Activated CD4-positive, alpha-beta T cell treated with anti-CD3 and anti-CD28 coated beads for 36 hours (primary cell): Measurements from ENCODE around the gene CLEC16A. TPM values are rescaled to one million over a fixed set of nuclear protein-coding genes. Genes with fewer than 3 reads are reported as not detected.
A peak's percentile ranks its signal among the peaks of the same experiment; 100 is the strongest.

Source experiments
- ATAC-seq: fragments of 200-7000 bp; cut with Tn5 transposase; one replicate; pipeline ENCODE4 v1.10.0; 2021; ENCODE audit warnings: mild to moderate bottlenecking, moderate library complexity
- CTCF ChIA-PET: fragments of 350-600 bp; sonication (Branson Sonifier 250); formaldehyde crosslinking; loops from one replicate; lab custom pipeline; 2021; ENCODE audit warnings: antibody characterized with exemption; lab: Charles Lee
- POLR2A ChIA-PET: fragments of 350-600 bp; sonication (Branson Sonifier 250); formaldehyde crosslinking; loops from one replicate; lab custom pipeline; 2021; ENCODE audit warnings: antibody characterized with exemption, inconsistent platforms; lab: Charles Lee
- DNase-seq: peaks from one replicate; pipeline ENCODE4 v3.0.0-alpha.2; 2020
- H3K27ac Mint-ChIP-seq: one replicate; pipeline ENCODE4 v1.8.0; 2021; ENCODE audit warnings: mixed read lengths
- H3K27me3 Mint-ChIP-seq: one replicate; pipeline ENCODE4 v1.8.0; 2021; ENCODE audit warnings: mixed read lengths
- H3K36me3 Mint-ChIP-seq: one replicate; pipeline ENCODE4 v1.8.0; 2021; ENCODE audit warnings: low read depth, mixed read lengths
- H3K4me1 Mint-ChIP-seq: one replicate; pipeline ENCODE4 v1.8.0; 2021; ENCODE audit warnings: mixed read lengths
- H3K4me3 Mint-ChIP-seq: one replicate; pipeline ENCODE4 v1.8.0; 2021; ENCODE audit warnings: mild to moderate bottlenecking, moderate library complexity, mixed read lengths
- H3K9me3 Mint-ChIP-seq: one replicate; pipeline ENCODE4 v1.8.0; 2021; ENCODE audit warnings: low read depth, mixed read lengths
- intact Hi-C, 2 experiments: fragments of 100-400 bp; cut with DNase I in 1 of 2; cut with micrococcal nuclease in 1 of 2; formaldehyde crosslinking; loops; one replicate each; pipeline versions ENCODE4 v1.14.2 to v1.15.1; 2022 to 2024; cut with DNase I, micrococcal nuclease
- total RNA-seq, 2 experiments: library from RNA; stranded (reverse); gene quantifications; one replicate each; pipeline ENCODE4 v1.2.3, GENCODE V29; 2021

The CLEC16A gene
- total RNA-seq, 2 experiments from 2014 or later: 23.5 to 25.4 TPM

DNA sequence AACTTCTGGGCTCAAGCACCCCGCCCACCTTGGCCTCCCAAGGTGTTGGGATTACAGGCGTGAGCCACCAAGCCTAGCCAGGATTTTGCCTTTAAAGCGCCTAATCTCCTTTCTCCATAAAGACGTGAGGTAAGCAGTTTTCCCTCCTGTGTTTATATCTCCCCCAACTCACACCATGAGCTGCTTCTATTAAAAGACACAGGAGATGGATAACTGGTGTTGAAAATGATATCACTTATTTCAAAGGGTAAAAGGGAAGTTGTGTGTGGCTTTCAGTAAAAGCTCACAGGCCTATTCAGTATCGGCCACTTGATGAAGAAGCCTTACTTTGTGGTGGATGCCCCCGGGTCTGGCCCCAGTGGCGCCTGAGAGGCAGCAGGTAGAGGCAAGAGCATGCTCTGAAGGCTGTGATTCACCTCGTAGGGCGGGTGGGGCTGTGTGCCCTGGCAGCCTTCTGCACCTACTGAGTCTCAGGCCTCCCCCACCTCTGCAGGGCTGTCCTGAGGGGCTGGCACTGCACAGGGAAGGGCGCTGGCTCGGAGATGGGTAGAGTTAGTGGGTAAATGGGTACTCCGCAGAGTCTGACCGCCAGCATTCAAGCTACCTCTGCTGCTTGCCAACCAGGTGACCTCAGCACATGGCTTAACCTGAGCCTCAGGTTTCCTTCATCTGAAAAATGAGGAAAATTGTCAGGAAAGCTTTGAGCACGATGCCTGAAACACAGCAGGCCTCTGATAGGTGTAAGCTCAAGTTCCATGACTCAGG, 146.8 kb downstream of the CLEC16A start:
- intact Hi-C loops: loop anchor here (5.0 to 10.0 kb wide), 5 partner anchors 266 to 1521 kb away; partner anchors contain the start of genes LITAF (in 1 of the 2) and NUBP1 (in 1 of the 2)
- peaks cover 87% of the 10 kb centered on the region for H3K4me1 Mint-ChIP-seq
- H3K4me3 Mint-ChIP-seq: no peak overlapping the region
- no peaks in the 10 kb centered on the region for H3K9me3 Mint-ChIP-seq
- ChIA-PET CTCF (interaction anchor here (0.7 to 1.2 kb wide), 12 partner anchors 12 to 167 kb away, joined by 3 to 6 read pairs (median 4); no protein-coding TSS in a partner anchor), POLR2A (interaction anchor here (1.0 to 1.7 kb wide), 4 partner anchors 12 to 133 kb away, joined by 4 to 7 read pairs (median 6); no protein-coding TSS in a partner anchor)
- H3K27ac Mint-ChIP-seq: peak overlapping the region; percentile 99
- peak; percentile 80 for DNase-seq
- peak; percentile 30 for ATAC-seq
- H3K27me3 Mint-ChIP-seq: no peaks in the 10 kb centered on the region
- peaks cover 16% of the 10 kb centered on the region for H3K36me3 Mint-ChIP-seq

DNA sequence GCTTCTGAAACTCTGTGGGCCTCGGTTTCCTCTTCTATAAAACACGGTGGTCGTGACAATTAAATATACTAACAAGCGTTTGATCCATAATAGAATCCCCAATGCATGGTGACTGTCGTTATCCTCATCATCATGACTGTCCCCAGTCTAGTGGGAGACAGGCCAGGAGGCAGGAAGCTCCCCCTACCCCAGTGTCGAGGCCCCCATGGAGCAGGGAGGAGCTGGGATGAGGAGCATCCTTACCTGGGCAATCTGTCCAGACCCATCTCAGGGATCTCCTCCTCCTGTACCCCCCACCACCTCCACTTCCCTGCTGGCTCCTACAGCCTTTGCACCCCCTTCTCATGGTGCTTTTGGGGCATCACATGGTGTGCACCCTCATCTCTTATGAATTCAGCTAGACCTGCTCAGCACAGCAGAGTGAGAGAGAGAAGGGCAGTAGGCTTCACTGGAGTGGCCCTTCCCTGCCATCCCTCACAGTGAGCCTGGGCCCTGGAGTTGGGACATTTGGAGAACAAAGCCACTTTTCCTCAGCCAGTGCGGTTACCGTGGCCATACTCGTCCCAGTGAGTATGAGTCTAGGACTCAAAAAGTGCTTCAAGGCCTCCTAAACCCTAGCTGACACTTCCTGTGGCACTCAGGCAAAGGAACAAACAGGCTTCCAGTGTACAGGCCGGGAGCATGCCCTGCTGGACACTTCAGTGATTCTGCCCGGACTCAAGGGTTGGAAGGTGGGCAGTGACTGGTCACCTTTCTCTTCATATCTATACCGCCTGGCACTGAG, 148.6 kb downstream of the CLEC16A start:
- no peaks in the 10 kb centered on the region for H3K27me3 Mint-ChIP-seq
- peak overlapping the region; percentile 99 for H3K27ac Mint-ChIP-seq
- ChIA-PET POLR2A (interaction anchor here (0.6 to 2.6 kb wide), 4 partner anchors 12 to 41 kb away, joined by 3 to 15 read pairs (median 12); no protein-coding TSS in a partner anchor), CTCF (interaction anchor here (1.1 to 2.1 kb wide), 5 partner anchors 17 to 139 kb away, joined by 3 to 7 read pairs (median 4); no protein-coding TSS in a partner anchor)
- no peaks in the 10 kb centered on the region for H3K9me3 Mint-ChIP-seq
- peak overlapping the region; percentile 29 for H3K4me3 Mint-ChIP-seq
- DNase-seq: no peak
- ATAC-seq: no peak
- peaks cover 93% of the 10 kb centered on the region for H3K4me1 Mint-ChIP-seq
- H3K36me3 Mint-ChIP-seq: peaks cover 21% of the 10 kb centered on the region
- intact Hi-C loops: loop anchor here (5.0 to 10.0 kb wide), 5 partner anchors 264 to 1519 kb away; partner anchors contain the start of genes LITAF (in 1 of the 2) and NUBP1 (in 1 of the 2)

DNA sequence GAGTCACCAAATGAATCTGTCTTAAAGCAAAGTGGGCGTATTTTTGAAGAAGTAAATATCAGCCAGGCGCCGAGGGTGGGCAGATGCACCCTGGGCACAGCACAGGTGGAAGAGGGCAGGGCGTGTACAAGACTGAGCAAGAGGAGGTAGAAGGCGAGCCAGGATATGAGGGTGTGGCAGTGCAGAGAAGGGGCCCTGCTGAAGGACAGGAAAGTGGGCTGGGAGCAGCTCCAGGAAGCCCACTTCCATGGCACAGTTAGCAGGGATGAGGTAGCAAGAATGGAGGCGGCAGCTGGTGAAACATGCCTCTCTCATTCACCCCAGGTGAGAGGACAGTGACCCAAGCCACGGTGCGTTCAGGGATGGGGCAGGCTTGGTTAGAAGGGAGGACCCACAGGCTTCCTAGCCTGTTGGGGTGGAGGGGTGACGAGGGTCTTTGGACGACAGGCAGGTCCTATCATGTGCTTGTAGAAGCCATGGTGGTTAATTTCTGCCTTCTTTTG, 149.3 kb downstream of the CLEC16A start:
- H3K27me3 Mint-ChIP-seq: no peaks in the 10 kb centered on the region
- intact Hi-C loops: loop anchor here (1.0 to 10.0 kb wide), 17 partner anchors 17 to 1519 kb away; partner anchors contain the start of genes LITAF (in 1 of the 2) and NUBP1 (in 1 of the 2)
- peaks cover 88% of the 10 kb centered on the region for H3K4me1 Mint-ChIP-seq
- peak overlapping the region; percentile 99 for H3K27ac Mint-ChIP-seq
- CTCF ChIA-PET: interaction anchor here (1.0 to 2.8 kb wide), 13 partner anchors 11 to 261 kb away, joined by 3 to 18 read pairs (median 6); partner anchors contain the start of genes SOCS1 and TNP2
- H3K9me3 Mint-ChIP-seq: no peaks in the 10 kb centered on the region
- H3K4me3 Mint-ChIP-seq: peak overlapping the region; percentile 53
- H3K36me3 Mint-ChIP-seq: peaks cover 22% of the 10 kb centered on the region
- DNase-seq (peak; percentile 55), ATAC-seq (peak; percentile 6)
- POLR2A ChIA-PET: interaction anchor here (0.5 to 2.6 kb wide), 8 partner anchors 11 to 278 kb away, joined by 3 to 26 read pairs (median 8); partner anchors contain the start of gene SOCS1

DNA sequence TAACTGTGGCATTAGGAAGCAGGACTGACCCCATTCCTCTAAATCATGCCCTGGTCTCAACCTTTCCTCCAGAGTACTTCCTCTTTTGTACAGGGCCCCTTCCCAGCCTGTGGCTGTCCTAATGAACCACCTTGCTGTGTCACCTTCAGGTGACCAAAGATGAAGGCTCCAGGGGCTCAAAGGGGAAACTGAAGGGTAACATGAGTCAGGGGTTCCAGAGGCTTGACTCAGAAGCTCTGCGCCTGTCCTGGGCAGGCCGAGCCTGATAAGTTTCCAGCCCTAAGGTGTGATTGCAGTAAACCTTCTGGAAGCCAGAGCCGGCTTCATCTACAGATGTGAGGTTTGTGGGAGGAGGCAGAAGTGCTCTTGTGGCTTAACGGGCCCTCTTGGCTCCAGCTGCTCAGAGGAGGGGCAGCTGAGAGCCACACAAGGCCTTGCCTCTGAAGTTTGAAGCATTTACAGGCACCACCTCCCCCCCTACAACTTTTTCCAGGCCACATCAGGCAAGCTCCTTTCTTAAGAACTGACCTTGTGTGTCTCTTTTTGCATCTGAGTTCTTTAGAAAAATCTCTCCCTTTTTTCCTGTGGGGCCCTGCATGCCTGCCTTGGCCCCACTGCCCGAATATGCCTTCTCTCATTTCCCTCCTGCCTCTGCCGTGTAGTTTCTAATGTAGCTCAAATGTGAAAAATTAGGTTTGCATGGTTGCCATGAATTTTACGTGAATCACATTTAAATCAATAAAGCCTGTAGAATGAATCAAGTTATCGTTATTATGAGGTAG, 149.9 kb downstream of the CLEC16A start:
- H3K4me1 Mint-ChIP-seq: peaks cover 86% of the 10 kb centered on the region
- intact Hi-C loops: loop anchor here (1.0 to 10.0 kb wide), 17 partner anchors 18 to 1518 kb away; partner anchors contain the start of genes LITAF (in 1 of the 2) and NUBP1 (in 1 of the 2)
- peaks cover 23% of the 10 kb centered on the region for H3K36me3 Mint-ChIP-seq
- peak overlapping the region; percentile 99 for H3K27ac Mint-ChIP-seq
- DNase-seq (peak; percentile 87), ATAC-seq (peak; percentile 77)
- peak overlapping the region; percentile 53 for H3K4me3 Mint-ChIP-seq
- ChIA-PET CTCF (interaction anchor here (0.6 to 2.8 kb wide), 21 partner anchors 10 to 260 kb away, joined by 3 to 18 read pairs (median 4); partner anchors contain the start of genes SOCS1 and TNP2), POLR2A (interaction anchor here (0.5 to 2.6 kb wide), 16 partner anchors 11 to 820 kb away, joined by 3 to 32 read pairs (median 6); partner anchors contain the start of gene SOCS1)
- no peaks in the 10 kb centered on the region for H3K27me3 Mint-ChIP-seq
- no peaks in the 10 kb centered on the region for H3K9me3 Mint-ChIP-seq

DNA sequence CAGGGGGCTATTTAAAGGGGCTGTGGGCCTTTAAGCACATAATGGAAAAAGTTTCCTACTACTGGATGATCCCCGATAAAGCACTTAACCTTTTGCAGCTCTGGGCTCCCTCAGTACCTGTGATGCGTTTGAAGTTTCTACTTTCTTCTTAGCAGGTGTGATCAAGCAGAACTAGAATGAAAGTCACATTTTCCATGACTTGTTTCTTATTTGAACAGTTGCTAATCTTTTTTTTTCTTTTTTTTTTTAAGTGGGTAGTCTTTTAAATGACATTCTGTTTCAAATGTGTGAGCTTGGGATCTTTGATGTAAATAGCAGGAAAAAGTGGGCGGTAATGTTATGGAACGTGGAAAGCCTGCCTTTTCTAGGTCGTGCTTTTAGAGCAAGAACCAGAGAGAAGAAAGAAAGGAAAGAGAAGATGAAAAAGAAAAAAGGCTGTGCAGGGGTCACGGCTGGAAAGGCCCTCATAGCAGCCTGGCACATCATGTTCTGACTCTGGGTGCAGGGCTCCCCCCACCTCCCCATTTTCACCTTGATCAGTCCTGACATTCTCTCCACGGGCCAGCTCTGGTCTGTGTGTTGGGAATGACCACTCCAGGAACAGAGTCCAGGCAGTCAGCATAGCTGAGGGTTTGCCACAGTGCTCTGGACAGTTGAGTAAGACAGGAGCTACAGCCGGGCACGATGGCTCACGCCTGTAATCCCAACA, 150.6 kb downstream of the CLEC16A start:
- H3K27ac Mint-ChIP-seq: peak overlapping the region; percentile 99
- POLR2A ChIA-PET: interaction anchor here (0.6 to 2.6 kb wide), 19 partner anchors 10 to 819 kb away, joined by 3 to 32 read pairs (median 5); partner anchors contain the start of gene SOCS1
- H3K4me3 Mint-ChIP-seq: peak overlapping the region; percentile 53
- ATAC-seq (peak; percentile 53), DNase-seq (peak; percentile 63)
- peaks cover 19% of the 10 kb centered on the region for H3K36me3 Mint-ChIP-seq
- intact Hi-C loops: loop anchor here (1.0 to 10.0 kb wide), 18 partner anchors 19 to 1517 kb away; partner anchors contain the start of genes LITAF (in 1 of the 2) and NUBP1 (in 1 of the 2)
- no peaks in the 10 kb centered on the region for H3K9me3 Mint-ChIP-seq
- CTCF ChIA-PET: interaction anchor here (0.6 to 2.8 kb wide), 22 partner anchors 10 to 259 kb away, joined by 3 to 18 read pairs (median 4); partner anchors contain the start of gene SOCS1
- no peaks in the 10 kb centered on the region for H3K27me3 Mint-ChIP-seq
- H3K4me1 Mint-ChIP-seq: peaks cover 89% of the 10 kb centered on the region

DNA sequence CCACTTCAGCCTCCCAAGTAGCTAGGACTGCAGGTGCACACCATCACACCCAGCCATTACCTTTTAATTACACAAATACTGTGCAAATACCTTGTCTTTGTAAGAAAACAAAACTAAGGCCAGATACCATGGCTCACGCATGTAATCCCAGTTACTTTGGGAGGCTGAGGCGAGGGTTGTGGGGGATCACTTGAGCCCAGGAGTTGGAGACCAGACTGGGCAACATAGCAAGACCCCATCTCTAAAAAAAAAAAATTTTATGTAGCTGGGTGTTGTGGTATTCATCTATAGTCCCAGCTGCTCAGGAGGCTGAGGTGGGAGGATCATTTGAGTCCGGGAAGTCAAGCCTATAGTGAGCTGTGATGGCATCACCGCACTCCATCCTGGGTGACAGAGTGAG, 151.6 kb downstream of the CLEC16A start:
- no peaks in the 10 kb centered on the region for H3K9me3 Mint-ChIP-seq
- H3K4me1 Mint-ChIP-seq: peaks cover 93% of the 10 kb centered on the region
- intact Hi-C loops: loop anchor here (1.0 to 10.0 kb wide), 5 partner anchors 18 to 1439 kb away; no protein-coding TSS in a partner anchor
- no peak overlapping the region for H3K4me3 Mint-ChIP-seq
- no peaks in the 10 kb centered on the region for H3K27me3 Mint-ChIP-seq
- peak overlapping the region; percentile 99 for H3K27ac Mint-ChIP-seq
- DNase-seq: no peak
- ATAC-seq: no peak
- ChIA-PET POLR2A (interaction anchor here (0.6 to 2.6 kb wide), 7 partner anchors 19 to 292 kb away, joined by 3 to 26 read pairs (median 6); partner anchors contain the start of gene SOCS1), CTCF (interaction anchor here (0.7 to 2.8 kb wide), 6 partner anchors 12 to 137 kb away, joined by 3 to 18 read pairs (median 4); no protein-coding TSS in a partner anchor)
- H3K36me3 Mint-ChIP-seq: peaks cover 19% of the 10 kb centered on the region

DNA sequence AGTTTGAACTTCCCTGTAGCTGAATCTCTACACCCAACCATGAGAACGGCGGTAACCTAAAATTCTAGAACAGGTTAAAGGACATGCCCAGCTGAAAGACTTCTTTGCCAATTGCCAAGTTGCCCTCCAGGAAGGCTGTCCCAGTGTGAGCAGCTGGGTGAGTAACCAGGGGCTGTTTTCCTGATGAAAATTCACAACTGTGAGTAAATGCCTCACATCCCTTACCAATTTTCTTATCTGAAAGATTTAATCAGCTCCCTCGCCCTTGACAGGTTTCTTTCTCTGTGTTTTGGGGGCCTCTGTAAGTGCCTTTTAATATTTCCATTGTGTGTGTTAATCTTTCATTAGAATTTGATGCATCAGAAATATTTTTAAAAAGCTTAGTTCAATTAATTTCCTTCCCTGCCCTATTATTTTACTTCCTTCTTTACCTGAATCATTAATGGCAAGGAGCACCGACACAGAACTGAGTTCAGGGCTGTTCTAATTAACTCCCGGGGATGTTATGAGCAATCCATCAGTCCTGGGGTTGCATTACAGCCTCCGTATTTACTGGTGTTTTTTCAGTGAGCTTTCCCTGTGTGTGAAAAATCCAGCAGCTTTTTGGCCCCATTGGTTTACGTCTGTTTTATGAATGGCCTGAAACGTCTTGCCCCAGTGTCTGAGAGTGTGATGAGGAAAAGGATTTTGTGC, 152.9 kb downstream of the CLEC16A start:
- Mint-ChIP-seq H3K36me3 (peaks cover 15% of the 10 kb centered on the region), H3K4me3 (no peak overlapping the region), H3K4me1 (peaks cover 91% of the 10 kb centered on the region), H3K27me3 (no peaks in the 10 kb centered on the region), H3K27ac (peak overlapping the region; percentile 82), H3K9me3 (no peaks in the 10 kb centered on the region)
- ChIA-PET POLR2A (interaction anchor here (0.7 kb wide), 1 partner anchor 22 kb away, joined by 3 read pairs; no protein-coding TSS in a partner anchor), CTCF (interaction anchor here (0.8 to 1.4 kb wide), 4 partner anchors 8 to 159 kb away, joined by 3 to 5 read pairs (median 4); partner anchors contain the start of gene SOCS1)
- DNase-seq (no peak), ATAC-seq (no peak)
- intact Hi-C loops: loop anchor here in 1 of 2 experiments (10.0 kb wide), 1 partner anchor 1438 kb away; no protein-coding TSS in a partner anchor

GRCh38 chr16:11097787-11098167, 153.4 kb downstream of the CLEC16A start:
- Mint-ChIP-seq H3K4me3 (no peak overlapping the region), H3K27me3 (no peaks in the 10 kb centered on the region), H3K36me3 (peaks cover 11% of the 10 kb centered on the region), H3K4me1 (peaks cover 91% of the 10 kb centered on the region), H3K27ac (peak overlapping the region; percentile 82), H3K9me3 (no peaks in the 10 kb centered on the region)
- no peak for DNase-seq
- no peak for ATAC-seq
- intact Hi-C loops: loop anchor here in 1 of 2 experiments (10.0 kb wide), 1 partner anchor 1437 kb away; no protein-coding TSS in a partner anchor
- CTCF ChIA-PET: interaction anchor here (1.4 kb wide), 1 partner anchor 158 kb away, joined by 5 read pairs; the partner anchor contains the start of gene SOCS1
- POLR2A ChIA-PET: no interaction called here
